Lower leg skin (tissue), 3 donors: ENCODE data around the gene ERMP1.

Experiments used
- POLR2A ChIP-seq, 2 donors: fragments of 450-650 bp; IDR thresholded peaks; one replicate each; pipeline ENCODE4 v1.6.1; 2016 to 2017; ENCODE audit warnings: antibody characterized with exemption in 2 of 2, mild to moderate bottlenecking in 1 of 2, moderate library complexity in 1 of 2
- TF ChIP-seq, protein P1 (sequence below), 3 donors: fragments of 450-650 bp; IDR thresholded peaks; one replicate each; pipeline ENCODE4 v1.5.1; 2016; ENCODE audit warnings: antibody characterized with exemption in 3 of 3, mild to moderate bottlenecking in 3 of 3, moderate library complexity in 2 of 3

DNA sequence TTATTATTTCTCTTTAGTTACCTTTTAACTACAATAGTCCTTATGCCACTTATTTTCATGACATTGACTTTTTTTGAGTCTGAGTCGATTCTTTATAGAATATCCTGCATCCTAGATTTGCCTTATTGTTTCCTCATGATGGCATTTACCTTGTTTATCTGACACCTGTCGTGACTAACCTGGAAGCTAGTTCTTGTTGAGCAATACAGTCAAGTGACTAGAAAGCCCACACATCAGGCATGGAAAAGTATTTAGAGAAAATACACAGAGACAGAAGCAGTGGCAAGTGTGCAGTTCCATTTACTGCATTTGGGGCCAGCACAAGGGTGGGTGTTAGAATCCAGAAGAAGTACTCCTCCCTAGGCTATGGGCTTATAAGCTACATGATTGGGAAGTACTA lies 97.8 kb downstream of the ERMP1 start:
- TF ChIP-seq, protein P1, sequence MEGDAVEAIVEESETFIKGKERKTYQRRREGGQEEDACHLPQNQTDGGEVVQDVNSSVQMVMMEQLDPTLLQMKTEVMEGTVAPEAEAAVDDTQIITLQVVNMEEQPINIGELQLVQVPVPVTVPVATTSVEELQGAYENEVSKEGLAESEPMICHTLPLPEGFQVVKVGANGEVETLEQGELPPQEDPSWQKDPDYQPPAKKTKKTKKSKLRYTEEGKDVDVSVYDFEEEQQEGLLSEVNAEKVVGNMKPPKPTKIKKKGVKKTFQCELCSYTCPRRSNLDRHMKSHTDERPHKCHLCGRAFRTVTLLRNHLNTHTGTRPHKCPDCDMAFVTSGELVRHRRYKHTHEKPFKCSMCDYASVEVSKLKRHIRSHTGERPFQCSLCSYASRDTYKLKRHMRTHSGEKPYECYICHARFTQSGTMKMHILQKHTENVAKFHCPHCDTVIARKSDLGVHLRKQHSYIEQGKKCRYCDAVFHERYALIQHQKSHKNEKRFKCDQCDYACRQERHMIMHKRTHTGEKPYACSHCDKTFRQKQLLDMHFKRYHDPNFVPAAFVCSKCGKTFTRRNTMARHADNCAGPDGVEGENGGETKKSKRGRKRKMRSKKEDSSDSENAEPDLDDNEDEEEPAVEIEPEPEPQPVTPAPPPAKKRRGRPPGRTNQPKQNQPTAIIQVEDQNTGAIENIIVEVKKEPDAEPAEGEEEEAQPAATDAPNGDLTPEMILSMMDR (IDR thresholded peaks at IDR 0.05) = no peak
- no peak for TF ChIP-seq POLR2A (IDR thresholded peaks at IDR 0.05)
